Measurements from ENCODE around the gene CSPG5. TPM values are rescaled to one million over a fixed set of nuclear protein-coding genes. Genes with fewer than 3 reads are reported as not detected.

Gene CSPG5
- total RNA-seq, 2 experiments from 2014 or later, result 0.39 TPM; not detected in 1

GRCh38 chr3:47578119-47578632 lies 489 bp downstream of the CSPG5 start:
- peaks cover 10% of the 10 kb centered on the region for H3K4me1 Mint-ChIP-seq (ENCODE audit: low read depth)
- CTCF ChIA-PET, result no interaction called here
- H3K36me3 ChIP-seq (ENCODE audit: insufficient read depth, low read length), result no peaks in the 10 kb centered on the region
- peaks cover 33% of the 10 kb centered on the region for H3K27me3 Mint-ChIP-seq
- peaks cover 19 to 21% of the 10 kb centered on the region in 2 experiments for H3K27me3 ChIP-seq (ENCODE audit: control insufficient read depth in 1 of 2, insufficient read depth in 2 of 2, low read length in 2 of 2)
- ATAC-seq (ENCODE audit: poor library complexity) (peak; percentile 68), DNase-seq (peak in 12 of 14 experiments; percentile 9 to 71 (median 34))
- H3K36me3 Mint-ChIP-seq (ENCODE audit: low read depth), result no peaks in the 10 kb centered on the region
- H3K9me3 ChIP-seq (ENCODE audit: control insufficient read depth in 1 of 2, insufficient read depth in 1 of 2, low read length in 2 of 2), result peaks cover 0 to 9% of the 10 kb centered on the region in 2 experiments
- no peak overlapping the region for H3K27ac ChIP-seq (ENCODE audit: low read depth in 1 of 2, low read length in 2 of 2)
- peak overlapping the region; percentile 48 for H3K4me3 Mint-ChIP-seq
- no peaks in the 10 kb centered on the region for H3K9me3 Mint-ChIP-seq
- peaks cover 17% of the 10 kb centered on the region for H3K4me1 ChIP-seq (ENCODE audit: insufficient read depth, low read length)
- no peak for TF ChIP-seq CTCF (IDR thresholded peaks at IDR 0.05)
- H3K4me3 ChIP-seq (ENCODE audit: low read length), result peak overlapping the region; percentile 37
- POLR2A ChIA-PET, result no interaction called here
- H3K27ac Mint-ChIP-seq, result no peak overlapping the region
- intact Hi-C loops (cut with DNase I, micrococcal nuclease), result loop anchor here in 1 of 2 experiments (2.0 kb wide), 1 partner anchor 203 kb away; the partner anchor contains the start of gene SMARCC1

GRCh38 chr3:47577583-47578118 lies 1.0 kb downstream of the CSPG5 start:
- DNase-seq (peak in 1 of 14 experiments; percentile 9), ATAC-seq (ENCODE audit: poor library complexity) (peak; percentile 35)
- H3K4me1 Mint-ChIP-seq (ENCODE audit: low read depth), result peaks cover 10% of the 10 kb centered on the region
- no peaks in the 10 kb centered on the region for H3K36me3 ChIP-seq (ENCODE audit: insufficient read depth, low read length)
- peak overlapping the region; percentile 69 for H3K4me3 Mint-ChIP-seq
- H3K27me3 Mint-ChIP-seq, result peaks cover 37% of the 10 kb centered on the region
- H3K27ac Mint-ChIP-seq, result no peak overlapping the region
- H3K9me3 ChIP-seq (ENCODE audit: control insufficient read depth in 1 of 2, insufficient read depth in 1 of 2, low read length in 2 of 2), result peaks cover 0 to 9% of the 10 kb centered on the region in 2 experiments
- no peaks in the 10 kb centered on the region for H3K9me3 Mint-ChIP-seq
- H3K27me3 ChIP-seq (ENCODE audit: control insufficient read depth in 1 of 2, insufficient read depth in 2 of 2, low read length in 2 of 2), result peaks cover 19 to 21% of the 10 kb centered on the region in 2 experiments
- H3K27ac ChIP-seq (ENCODE audit: low read depth in 1 of 2, low read length in 2 of 2), result no peak overlapping the region
- TF ChIP-seq CTCF (IDR thresholded peaks at IDR 0.05), result no peak
- no peaks in the 10 kb centered on the region for H3K36me3 Mint-ChIP-seq (ENCODE audit: low read depth)
- POLR2A ChIA-PET, result no interaction called here
- peak overlapping the region; percentile 37 for H3K4me3 ChIP-seq (ENCODE audit: low read length)
- CTCF ChIA-PET, result no interaction called here
- intact Hi-C loops (cut with DNase I, micrococcal nuclease), result loop anchor here in 1 of 2 experiments (2.0 kb wide), 1 partner anchor 203 kb away; the partner anchor contains the start of gene SMARCC1
- peaks cover 17% of the 10 kb centered on the region for H3K4me1 ChIP-seq (ENCODE audit: insufficient read depth, low read length)

- H3K27me3 ChIP-seq (ENCODE audit: control insufficient read depth in 1 of 2, insufficient read depth in 2 of 2, low read length in 2 of 2), result peaks cover 11 to 12% of the 10 kb centered on the region in 2 experiments
- Mint-ChIP-seq H3K9me3 (no peaks in the 10 kb centered on the region), H3K36me3 (ENCODE audit: low read depth) (no peaks in the 10 kb centered on the region), H3K4me1 (ENCODE audit: low read depth) (no peaks in the 10 kb centered on the region), H3K27ac (no peak overlapping the region), H3K27me3 (peaks cover 30% of the 10 kb centered on the region), H3K4me3 (peak overlapping the region; percentile 23)
- H3K27ac ChIP-seq (ENCODE audit: low read depth in 1 of 2, low read length in 2 of 2), result no peak overlapping the region
- no peak for TF ChIP-seq CTCF (IDR thresholded peaks at IDR 0.05)
- no peak overlapping the region for H3K4me3 ChIP-seq (ENCODE audit: low read length)
- intact Hi-C loops (cut with DNase I, micrococcal nuclease), result no loop called here
- H3K9me3 ChIP-seq (ENCODE audit: control insufficient read depth in 1 of 2, insufficient read depth in 1 of 2, low read length in 2 of 2), result peaks cover 0 to 3% of the 10 kb centered on the region in 2 experiments
- DNase-seq (no peak), ATAC-seq (ENCODE audit: poor library complexity) (no peak)
- peaks cover 10% of the 10 kb centered on the region for H3K4me1 ChIP-seq (ENCODE audit: insufficient read depth, low read length)
- H3K36me3 ChIP-seq (ENCODE audit: insufficient read depth, low read length), result no peaks in the 10 kb centered on the region
- ChIA-PET POLR2A (no interaction called here), CTCF (no interaction called here)
Measured at GRCh38 chr3:47573190-47574172, 5.2 kb downstream of the CSPG5 start.

Data from CD4-positive, alpha-beta T cell (primary cell).